Measurements from ENCODE around the gene MICU1. TPM values are rescaled to one million over a fixed set of nuclear protein-coding genes. Genes with fewer than 3 reads are reported as not detected.

MICU1 gene
- total and polyA plus RNA-seq, 2 of the 13 experiments (the other 11 are each of a cell fraction or from before 2014, with no cell fraction given): 32.5 to 56.1 TPM

- no peak for TF ChIP-seq LBX2 (CRISPR knock-in tag; IDR thresholded peaks at IDR 0.05; ENCODE audit: borderline replicate concordance)
- 0 out of 2 replicates have a peak, but pooled peaks have one; percentile 64 for TF ChIP-seq ZNF33B (CRISPR knock-in tag; IDR thresholded peaks at IDR 0.05)
- TF ChIP-seq PBX3 (CRISPR knock-in tag; IDR thresholded peaks at IDR 0.05; ENCODE audit: borderline replicate concordance): no peak
- no peak for TF ChIP-seq HMGXB3 (CRISPR knock-in tag; IDR thresholded peaks at IDR 0.05; ENCODE audit: borderline replicate concordance)
- no peak for TF ChIP-seq ZFP1 (CRISPR knock-in tag; IDR thresholded peaks at IDR 0.05)
- TF ChIP-seq KDM5A (IDR thresholded peaks at IDR 0.05; ENCODE audit: borderline replicate concordance, low read length): no peak
- peak; percentile 91 for TF ChIP-seq ZNF362 (CRISPR knock-in tag; IDR thresholded peaks at IDR 0.05; ENCODE audit: borderline replicate concordance)
- no peak; the same call in 1 of the 2 replicates for TF ChIP-seq ZNF567 (CRISPR knock-in tag; IDR thresholded peaks at IDR 0.05; ENCODE audit: borderline replicate concordance)
- no peak for TF ChIP-seq SCMH1 (CRISPR knock-in tag; IDR thresholded peaks at IDR 0.05; ENCODE audit: borderline replicate concordance)
- TF ChIP-seq ZNF280B (CRISPR knock-in tag; IDR thresholded peaks at IDR 0.05; ENCODE audit: borderline replicate concordance): no peak
- TF ChIP-seq ZBTB7A (CRISPR knock-in tag; IDR thresholded peaks at IDR 0.05): peak; percentile 86; the same call in 1 of the 2 replicates
- peak; percentile 95 for TF ChIP-seq ZBTB7B (CRISPR knock-in tag; IDR thresholded peaks at IDR 0.05)
- no peak for TF ChIP-seq ISX (CRISPR knock-in tag; conservative IDR thresholded peaks at IDR 0.05)
- no peak for TF ChIP-seq ZNF558 (CRISPR knock-in tag; IDR thresholded peaks at IDR 0.05; ENCODE audit: borderline replicate concordance)
- TF ChIP-seq EZH2 (conservative IDR thresholded peaks at IDR 0.05; ENCODE audit: low read depth, low read length): no peak
- no peak for TF ChIP-seq YEATS2 (CRISPR knock-in tag; IDR thresholded peaks at IDR 0.05; ENCODE audit: borderline replicate concordance)
- TF ChIP-seq MAX (IDR thresholded peaks at IDR 0.05): peak; percentile 39; the same call in 1 of the 2 replicates
- TF ChIP-seq ZNF510 (CRISPR knock-in tag; IDR thresholded peaks at IDR 0.05; ENCODE audit: low read depth): no peak; the same call in 1 of the 2 replicates
Observed at GRCh38 chr10:72331575-72332422, 294.1 kb downstream of the MICU1 start (continued).

Data from HepG2 (cell line).